ENCODE results near the gene TRIO. TPM values are rescaled to one million over a fixed set of nuclear protein-coding genes. Genes with fewer than 3 reads are reported as not detected.
A peak's percentile ranks its signal among the peaks of the same experiment; 100 is the strongest.

The TRIO gene
- total RNA-seq, 1 donor from 2014 or later, result 148 TPM

GRCh38 chr5:14349029-14349428 is 205.9 kb downstream of the TRIO start:
- Histone ChIP-seq H3K27me3 (ENCODE audit: low read depth) (no peaks in the 10 kb centered on the region), H3K4me3 (no peak overlapping the region), H3K9me3 (no peaks in the 10 kb centered on the region), H3K36me3 (peaks cover 19% of the 10 kb centered on the region), H3K4me1 (peaks cover 10% of the 10 kb centered on the region), H3K27ac (no peak overlapping the region)
- TF ChIP-seq, protein P1, sequence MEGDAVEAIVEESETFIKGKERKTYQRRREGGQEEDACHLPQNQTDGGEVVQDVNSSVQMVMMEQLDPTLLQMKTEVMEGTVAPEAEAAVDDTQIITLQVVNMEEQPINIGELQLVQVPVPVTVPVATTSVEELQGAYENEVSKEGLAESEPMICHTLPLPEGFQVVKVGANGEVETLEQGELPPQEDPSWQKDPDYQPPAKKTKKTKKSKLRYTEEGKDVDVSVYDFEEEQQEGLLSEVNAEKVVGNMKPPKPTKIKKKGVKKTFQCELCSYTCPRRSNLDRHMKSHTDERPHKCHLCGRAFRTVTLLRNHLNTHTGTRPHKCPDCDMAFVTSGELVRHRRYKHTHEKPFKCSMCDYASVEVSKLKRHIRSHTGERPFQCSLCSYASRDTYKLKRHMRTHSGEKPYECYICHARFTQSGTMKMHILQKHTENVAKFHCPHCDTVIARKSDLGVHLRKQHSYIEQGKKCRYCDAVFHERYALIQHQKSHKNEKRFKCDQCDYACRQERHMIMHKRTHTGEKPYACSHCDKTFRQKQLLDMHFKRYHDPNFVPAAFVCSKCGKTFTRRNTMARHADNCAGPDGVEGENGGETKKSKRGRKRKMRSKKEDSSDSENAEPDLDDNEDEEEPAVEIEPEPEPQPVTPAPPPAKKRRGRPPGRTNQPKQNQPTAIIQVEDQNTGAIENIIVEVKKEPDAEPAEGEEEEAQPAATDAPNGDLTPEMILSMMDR (IDR thresholded peaks at IDR 0.05), result no peak
- intact Hi-C loops (cut with DNase I), result no loop called here
- ATAC-seq (no peak), DNase-seq (no peak)

DNA sequence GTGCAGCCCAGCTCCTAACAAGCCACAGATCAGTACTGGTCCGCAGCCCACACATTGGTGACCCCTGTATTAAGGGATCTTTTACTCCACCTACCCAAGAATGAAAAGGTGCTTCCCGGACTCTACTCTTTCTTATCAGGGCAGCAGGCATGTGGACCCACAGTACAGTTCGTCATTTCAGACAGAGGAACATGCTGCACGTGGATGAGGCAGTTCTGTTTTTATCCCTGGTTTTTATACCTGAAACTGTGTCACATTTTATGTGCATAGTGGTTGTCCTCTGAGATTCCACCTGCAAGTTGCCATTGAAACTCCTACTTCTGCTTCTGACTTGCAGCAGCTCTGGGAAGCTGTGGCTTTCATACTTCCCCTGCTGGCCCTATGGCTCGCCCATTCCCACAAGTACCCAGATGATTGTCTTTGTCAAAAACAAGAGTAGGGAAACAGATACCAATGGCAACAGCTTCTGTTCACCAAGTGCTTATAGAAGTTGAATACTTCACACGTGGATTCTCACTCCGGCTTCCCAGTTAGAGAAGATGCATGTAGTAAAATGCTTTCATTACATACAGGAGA is 208.0 kb downstream of the TRIO start:
- H3K4me3 ChIP-seq, result no peak overlapping the region
- H3K4me1 ChIP-seq, result peaks cover 19% of the 10 kb centered on the region
- no peaks in the 10 kb centered on the region for H3K27me3 ChIP-seq (ENCODE audit: low read depth)
- no peak overlapping the region for H3K27ac ChIP-seq
- TF ChIP-seq, protein P1 (IDR thresholded peaks at IDR 0.05), result no peak
- intact Hi-C loops (cut with DNase I), result no loop called here
- peaks cover 24% of the 10 kb centered on the region for H3K36me3 ChIP-seq
- no peaks in the 10 kb centered on the region for H3K9me3 ChIP-seq
- DNase-seq, result no peak
- ATAC-seq, result peak; percentile 31 to 35

DNA sequence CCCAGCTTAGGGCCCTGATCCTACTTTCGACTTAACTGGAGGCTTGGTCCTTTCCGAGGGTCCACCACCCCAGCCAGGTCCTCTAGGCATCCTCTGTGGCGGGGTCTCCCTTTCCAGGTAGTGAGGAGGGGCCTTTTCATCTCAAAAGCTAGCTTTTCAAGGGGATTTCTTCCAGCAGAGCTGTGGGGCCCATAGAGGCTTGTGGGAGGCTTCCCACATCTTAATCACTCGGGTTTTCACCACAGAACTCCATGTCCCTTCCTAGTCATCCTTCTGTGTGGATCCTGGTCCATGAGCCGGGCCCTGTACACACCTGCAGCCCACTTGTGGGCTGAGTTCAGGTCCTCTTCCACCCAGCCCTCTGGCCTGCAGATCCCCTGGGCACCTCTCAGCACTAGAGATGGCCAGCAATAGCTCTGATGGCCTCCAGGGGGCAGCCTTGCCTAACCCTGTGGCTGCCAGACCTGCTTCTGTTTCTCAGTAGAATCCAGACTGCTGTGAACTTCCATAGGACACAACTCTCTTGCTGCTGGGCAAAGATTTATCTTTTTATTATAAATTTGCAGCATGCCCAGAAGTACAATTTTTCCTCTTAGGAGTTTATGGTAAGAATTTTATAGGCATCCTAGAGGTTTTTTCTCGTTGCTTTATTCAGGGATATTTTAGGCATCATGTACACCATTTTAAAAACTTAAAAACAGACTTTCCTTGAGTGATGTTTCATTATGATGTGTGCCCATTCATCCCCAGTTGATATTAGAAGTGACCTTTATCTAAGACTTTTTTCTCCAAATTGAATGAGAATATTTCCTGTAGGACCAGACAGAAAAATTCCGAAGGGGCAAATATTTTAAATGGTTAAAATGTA is 208.9 kb downstream of the TRIO start:
- ATAC-seq, result peak; percentile 94 to 95
- Histone ChIP-seq H3K9me3 (no peaks in the 10 kb centered on the region), H3K4me3 (no peak overlapping the region), H3K36me3 (peaks cover 16% of the 10 kb centered on the region), H3K4me1 (peaks cover 28% of the 10 kb centered on the region), H3K27me3 (ENCODE audit: low read depth) (no peaks in the 10 kb centered on the region), H3K27ac (no peak overlapping the region)
- intact Hi-C loops (cut with DNase I), result no loop called here
- peak; percentile 75 for DNase-seq
- TF ChIP-seq, protein P1 (IDR thresholded peaks at IDR 0.05), result peak; percentile 98

DNA sequence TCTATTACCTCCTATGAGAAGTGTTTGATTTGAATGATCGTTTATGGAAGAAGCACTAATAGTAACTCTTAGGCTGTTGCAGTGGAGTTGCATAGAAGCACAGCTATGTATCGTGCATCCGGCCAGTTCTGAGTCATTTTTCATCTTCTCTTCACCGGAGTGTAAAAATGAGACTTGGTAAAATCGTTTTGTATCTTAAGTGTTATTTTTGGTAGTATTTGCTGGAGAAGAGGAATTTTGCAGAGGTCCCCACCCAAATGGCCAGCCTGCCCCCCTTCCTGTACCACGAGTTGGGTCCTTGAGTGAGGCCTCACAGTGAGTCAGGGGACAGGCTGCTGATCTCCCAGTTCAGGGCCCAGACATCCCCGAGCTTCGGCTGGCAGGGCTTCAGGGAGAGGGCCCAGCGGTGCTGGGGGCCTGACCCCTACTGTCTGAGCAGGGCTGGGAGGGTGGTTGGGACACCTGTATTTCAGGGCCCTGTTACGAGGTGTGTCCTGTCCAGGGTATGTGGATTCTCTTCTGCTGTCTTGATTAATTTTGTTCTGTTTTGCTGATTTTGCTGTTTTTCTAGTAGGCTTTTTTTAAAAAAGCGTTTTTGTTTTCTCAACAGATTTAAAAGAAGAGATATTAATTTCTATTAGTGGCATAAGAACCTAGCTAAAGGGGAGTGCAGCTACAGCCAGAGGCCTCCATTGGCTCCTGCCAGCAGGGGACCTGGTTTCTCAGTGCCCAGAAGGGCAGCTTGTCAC is 210.8 kb downstream of the TRIO start:
- Histone ChIP-seq H3K36me3 (peaks cover 29% of the 10 kb centered on the region), H3K27me3 (ENCODE audit: low read depth) (no peaks in the 10 kb centered on the region), H3K4me1 (peaks cover 33% of the 10 kb centered on the region), H3K9me3 (no peaks in the 10 kb centered on the region), H3K27ac (no peak overlapping the region), H3K4me3 (no peak overlapping the region)
- intact Hi-C loops (cut with DNase I), result no loop called here
- DNase-seq (no peak), ATAC-seq (no peak)
- TF ChIP-seq, protein P1 (IDR thresholded peaks at IDR 0.05), result no peak

GRCh38 chr5:14355391-14355790 is 212.2 kb downstream of the TRIO start:
- H3K9me3 ChIP-seq, result no peaks in the 10 kb centered on the region
- no peak for ATAC-seq
- no peaks in the 10 kb centered on the region for H3K27me3 ChIP-seq (ENCODE audit: low read depth)
- H3K4me1 ChIP-seq, result peaks cover 33% of the 10 kb centered on the region
- TF ChIP-seq, protein P1 (IDR thresholded peaks at IDR 0.05), result no peak
- no peak for DNase-seq
- intact Hi-C loops (cut with DNase I), result no loop called here
- no peak overlapping the region for H3K27ac ChIP-seq
- no peak overlapping the region for H3K4me3 ChIP-seq
- H3K36me3 ChIP-seq, result peaks cover 42% of the 10 kb centered on the region
